ENCODE measurements around the gene PPEF1. TPM values are rescaled to one million over a fixed set of nuclear protein-coding genes. Genes with fewer than 3 reads are reported as not detected.
A peak's percentile ranks its signal among the peaks of the same experiment; 100 is the strongest.

Gene PPEF1
- total RNA-seq, 1 donor from 2014 or later = not detected

DNA sequence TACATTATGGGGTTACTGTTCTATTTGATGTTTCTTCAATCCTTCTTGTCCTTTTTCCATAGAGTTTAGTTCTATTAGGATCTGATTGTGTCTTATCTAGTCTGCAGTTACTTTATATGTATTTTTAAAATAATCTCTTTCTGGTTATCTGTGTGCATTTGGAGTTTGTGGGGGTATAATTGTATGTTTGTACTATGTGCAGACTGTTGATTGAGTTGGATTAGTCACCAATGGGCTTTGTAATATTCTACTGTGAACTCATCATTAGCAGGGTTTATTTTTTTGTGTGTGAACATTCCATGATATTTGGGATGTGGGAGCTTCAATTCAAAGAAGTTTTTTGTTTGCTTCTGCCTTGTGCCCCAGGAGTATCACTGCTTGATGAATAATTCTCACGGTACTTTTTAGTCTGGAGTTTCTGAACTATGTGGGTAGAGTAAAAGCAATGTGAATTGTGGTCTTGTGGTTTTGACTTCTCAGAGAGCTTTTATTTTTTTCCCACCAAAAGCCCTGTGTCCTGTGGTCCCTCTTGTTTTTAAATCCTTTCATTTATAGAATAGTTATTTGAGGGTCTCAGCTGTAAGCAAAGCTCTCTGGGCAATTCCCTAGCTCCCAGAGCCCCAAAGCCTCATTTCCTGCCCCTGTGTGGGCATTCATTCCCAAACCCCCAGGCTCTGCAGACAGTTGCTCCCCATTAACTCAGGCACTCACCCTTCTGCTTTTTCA lies 148.6 kb downstream of the PPEF1 start:
- peak; percentile 6 for DNase-seq (ENCODE audit: low read depth)

DNA sequence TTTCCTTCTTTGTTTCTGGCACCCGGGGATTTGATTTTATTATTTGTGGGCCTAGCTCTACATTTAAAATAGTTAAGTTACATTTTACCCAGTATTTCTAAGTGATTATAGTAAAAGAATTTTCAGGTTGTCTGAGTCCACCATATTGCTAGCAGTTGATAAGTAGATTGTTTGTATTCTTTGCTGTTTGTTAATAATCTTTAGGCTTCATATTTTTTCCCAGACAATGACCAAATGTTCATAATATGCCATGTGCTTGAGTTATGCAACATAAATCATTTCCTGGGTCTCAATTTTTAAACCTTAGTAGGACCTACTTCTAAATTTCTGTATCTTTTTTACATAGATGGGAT lies 149.2 kb downstream of the PPEF1 start:
- FAIRE-seq = no peak
- TF ChIP-seq, protein P1, sequence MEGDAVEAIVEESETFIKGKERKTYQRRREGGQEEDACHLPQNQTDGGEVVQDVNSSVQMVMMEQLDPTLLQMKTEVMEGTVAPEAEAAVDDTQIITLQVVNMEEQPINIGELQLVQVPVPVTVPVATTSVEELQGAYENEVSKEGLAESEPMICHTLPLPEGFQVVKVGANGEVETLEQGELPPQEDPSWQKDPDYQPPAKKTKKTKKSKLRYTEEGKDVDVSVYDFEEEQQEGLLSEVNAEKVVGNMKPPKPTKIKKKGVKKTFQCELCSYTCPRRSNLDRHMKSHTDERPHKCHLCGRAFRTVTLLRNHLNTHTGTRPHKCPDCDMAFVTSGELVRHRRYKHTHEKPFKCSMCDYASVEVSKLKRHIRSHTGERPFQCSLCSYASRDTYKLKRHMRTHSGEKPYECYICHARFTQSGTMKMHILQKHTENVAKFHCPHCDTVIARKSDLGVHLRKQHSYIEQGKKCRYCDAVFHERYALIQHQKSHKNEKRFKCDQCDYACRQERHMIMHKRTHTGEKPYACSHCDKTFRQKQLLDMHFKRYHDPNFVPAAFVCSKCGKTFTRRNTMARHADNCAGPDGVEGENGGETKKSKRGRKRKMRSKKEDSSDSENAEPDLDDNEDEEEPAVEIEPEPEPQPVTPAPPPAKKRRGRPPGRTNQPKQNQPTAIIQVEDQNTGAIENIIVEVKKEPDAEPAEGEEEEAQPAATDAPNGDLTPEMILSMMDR (IDR thresholded peaks at IDR 0.05; ENCODE audit: insufficient read depth, low read length, severe bottlenecking) = no peak
- DNase-seq (ENCODE audit: low read depth) = no peak

More for the DNA sequence above, 148.6 kb downstream of the PPEF1 start:
- H3K4me3 ChIP-seq (ENCODE audit: low read depth, low read length) = no peak overlapping the region
- H3K36me3 ChIP-seq (ENCODE audit: control insufficient read depth, insufficient read depth, low read length) = no peaks in the 10 kb centered on the region
- TF ChIP-seq, protein P1 (IDR thresholded peaks at IDR 0.05; ENCODE audit: insufficient read depth, low read length, severe bottlenecking) = no peak
- no peak for FAIRE-seq
- no peaks in the 10 kb centered on the region for H3K27me3 ChIP-seq (ENCODE audit: control insufficient read depth, insufficient read depth, low read length)

DNA sequence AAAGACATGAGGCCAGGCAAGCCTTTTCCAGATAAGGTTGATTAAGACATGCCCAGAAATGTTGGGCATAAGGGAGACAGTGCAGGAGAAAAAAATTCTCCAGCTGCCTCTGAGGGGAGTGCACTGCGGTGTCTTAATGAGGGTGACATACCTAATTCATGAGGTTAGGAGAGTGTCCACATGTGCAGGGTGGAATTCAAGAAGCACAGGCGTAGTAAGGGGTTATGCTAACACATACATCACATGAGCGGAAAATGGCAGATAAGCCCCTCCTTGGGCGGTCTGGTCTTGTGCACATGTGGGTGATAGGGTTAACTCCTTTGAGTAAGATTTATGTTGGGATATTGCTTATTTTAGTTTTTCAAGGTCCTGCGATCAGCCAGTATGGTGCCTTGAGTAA lies 154.1 kb downstream of the PPEF1 start:
- no peak for FAIRE-seq
- H3K4me3 ChIP-seq (ENCODE audit: low read depth, low read length) = no peak overlapping the region
- H3K36me3 ChIP-seq (ENCODE audit: control insufficient read depth, insufficient read depth, low read length) = no peaks in the 10 kb centered on the region
- no peaks in the 10 kb centered on the region for H3K27me3 ChIP-seq (ENCODE audit: control insufficient read depth, insufficient read depth, low read length)
- DNase-seq (ENCODE audit: low read depth) = no peak
- TF ChIP-seq, protein P1 (IDR thresholded peaks at IDR 0.05; ENCODE audit: insufficient read depth, low read length, severe bottlenecking) = no peak

More for the DNA sequence above, 149.2 kb downstream of the PPEF1 start:
- Histone ChIP-seq H3K4me3 (ENCODE audit: low read depth, low read length) (no peak overlapping the region), H3K27me3 (ENCODE audit: control insufficient read depth, insufficient read depth, low read length) (no peaks in the 10 kb centered on the region), H3K36me3 (ENCODE audit: control insufficient read depth, insufficient read depth, low read length) (no peaks in the 10 kb centered on the region)

DNA sequence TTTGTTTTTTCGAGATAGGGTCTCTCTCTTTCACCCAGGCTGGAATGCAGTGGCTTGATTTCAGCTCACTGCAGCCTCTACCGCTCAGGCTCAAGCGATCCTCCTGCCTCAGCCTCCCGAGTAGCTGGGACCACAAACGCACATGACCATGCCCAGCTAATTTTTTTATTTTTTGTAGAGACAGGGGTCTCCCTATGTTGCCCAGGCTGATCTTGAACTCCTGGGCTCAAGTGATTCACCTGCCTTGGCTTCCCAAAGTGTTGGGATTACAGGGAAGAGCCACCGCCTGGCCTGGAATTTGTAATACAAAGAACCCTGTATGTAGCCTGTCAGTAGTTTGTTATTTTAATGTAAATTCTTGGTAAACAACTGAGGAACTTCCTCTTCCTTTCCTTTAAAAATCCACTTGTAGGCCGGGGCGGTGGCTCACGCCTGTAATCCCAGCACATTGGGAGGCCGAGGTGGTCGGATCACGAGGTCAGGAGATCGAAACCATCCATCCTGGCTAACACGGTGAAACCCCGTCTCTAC lies 157.0 kb downstream of the PPEF1 start:
- Histone ChIP-seq H3K4me3 (ENCODE audit: low read depth, low read length) (no peak overlapping the region), H3K27me3 (ENCODE audit: control insufficient read depth, insufficient read depth, low read length) (no peaks in the 10 kb centered on the region), H3K36me3 (ENCODE audit: control insufficient read depth, insufficient read depth, low read length) (no peaks in the 10 kb centered on the region)
- DNase-seq (ENCODE audit: low read depth) (no peak), FAIRE-seq (no peak)
- TF ChIP-seq, protein P1 (IDR thresholded peaks at IDR 0.05; ENCODE audit: insufficient read depth, low read length, severe bottlenecking) = no peak

DNA sequence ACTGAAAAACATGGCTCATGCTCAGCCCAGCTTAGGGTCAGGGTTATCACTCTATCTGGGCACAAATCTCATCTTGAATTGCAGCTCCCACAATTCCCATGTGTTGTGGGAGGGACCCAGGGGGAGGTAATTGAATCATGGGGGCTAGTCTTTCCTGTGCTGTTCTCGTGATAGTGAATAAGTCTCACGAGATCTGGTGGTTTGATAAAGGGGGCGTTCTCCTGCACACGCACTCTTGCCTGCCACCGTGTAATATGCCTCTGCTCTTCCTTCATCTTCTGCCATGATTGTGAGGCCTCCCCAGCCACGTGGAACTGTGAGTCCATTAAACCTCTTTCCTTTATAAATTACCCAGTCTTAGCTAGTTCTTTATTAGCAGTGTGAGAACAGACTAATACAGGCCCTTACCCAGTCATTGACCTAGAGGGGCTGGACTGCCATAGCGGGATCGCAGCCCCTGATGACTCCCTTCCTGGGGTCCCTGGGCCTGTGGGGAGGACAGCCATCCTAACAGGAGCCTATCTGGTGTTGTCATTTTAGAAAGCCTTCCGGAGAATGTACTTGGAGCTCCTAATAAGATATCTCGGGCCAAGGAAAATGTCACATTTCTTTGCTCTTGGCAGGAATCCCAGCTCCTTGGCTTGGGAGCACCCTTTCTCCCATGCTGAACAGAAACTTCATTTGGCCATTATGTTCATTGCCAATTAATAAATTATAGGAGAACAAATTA lies 163.9 kb downstream of the PPEF1 start:
- Histone ChIP-seq H3K27me3 (ENCODE audit: control insufficient read depth, insufficient read depth, low read length) (no peaks in the 10 kb centered on the region), H3K36me3 (ENCODE audit: control insufficient read depth, insufficient read depth, low read length) (no peaks in the 10 kb centered on the region), H3K4me3 (ENCODE audit: low read depth, low read length) (no peak overlapping the region)
- TF ChIP-seq, protein P1 (IDR thresholded peaks at IDR 0.05; ENCODE audit: insufficient read depth, low read length, severe bottlenecking) = no peak
- DNase-seq (ENCODE audit: low read depth) = no peak
- FAIRE-seq = no peak
